Thyroid gland (tissue), 4 donors: ENCODE measurements around the gene DNAH1. TPM values are rescaled to one million over a fixed set of nuclear protein-coding genes. Genes with fewer than 3 reads are reported as not detected.

Experiments
- DNase-seq, 2 donors: peaks; one replicate each; pipeline ENCODE4 v3.0.0-alpha.2; 2019
- H3K27ac ChIP-seq, 3 donors: fragments of 200-600 bp; sonication (generic); 1 replicate in 2 of 3; 2 replicates in 1 of 3; pipeline ENCODE4 v1.5.1; 2016 to 2019; ENCODE audit warnings: mild to moderate bottlenecking in 1 of 3, moderate library complexity in 1 of 3
- H3K27me3 ChIP-seq: fragments of 200-600 bp; sonication (generic); one replicate; pipeline ENCODE4 v1.5.1; 2019
- H3K36me3 ChIP-seq, 2 donors: fragments of 200-600 bp; sonication (generic); one replicate each; pipeline ENCODE4 v1.5.1; 2016 to 2019
- H3K4me1 ChIP-seq, 2 donors: fragments of 200-600 bp; sonication (generic); one replicate each; pipeline ENCODE4 v1.5.1; 2017 to 2019
- H3K4me3 ChIP-seq, 3 donors: fragments of 200-600 bp; sonication (generic); replicated peaks in 1 of 3; 1 replicate in 2 of 3; 2 replicates in 1 of 3; pipeline ENCODE4 v1.5.1; 2016; ENCODE audit warnings: mild to moderate bottlenecking in 1 of 3
- H3K9me3 ChIP-seq: fragments of 200-600 bp; sonication (generic); one replicate; pipeline ENCODE4 v1.5.1; 2017
- CTCF ChIP-seq, 6 experiments: fragments of 200-600 bp in 3 of 6; fragments of 450-650 bp in 3 of 6; sonication (generic) in 3 of 6; IDR thresholded peaks; one replicate each; pipeline ENCODE4 v1.5.1; 2016 to 2019; ENCODE audit warnings: antibody characterized with exemption in 6 of 6, mild to moderate bottlenecking in 2 of 6, inconsistent platforms in 1 of 6, moderate library complexity in 1 of 6
- POLR2A ChIP-seq, 2 donors: fragments of 450-650 bp; IDR thresholded peaks; one replicate each; pipeline ENCODE4 v1.6.1; 2017; ENCODE audit warnings: antibody characterized with exemption in 2 of 2, mild to moderate bottlenecking in 2 of 2, moderate library complexity in 1 of 2
- WGBS, 2 donors: methylation state at CpG; one replicate each; pipeline ENCODE4 v1.1.5; 2017; 5-methylcytosine and 5-hydroxymethylcytosine counted together
- intact Hi-C: fragments of 100-400 bp; cut with DNase I; formaldehyde crosslinking; loops from one replicate; pipeline ENCODE4 v1.15.1; 2023
- total RNA-seq, 4 donors: library from RNA; depleted of rRNA; stranded (reverse); fragments of >200 nt; gene quantifications; one replicate each; pipeline ENCODE4 v1.2.3, GENCODE V29; 2016

Gene DNAH1
- total RNA-seq, 4 donors from 2014 or later, result 4.6 to 14.2 (median 7.5) TPM

DNA sequence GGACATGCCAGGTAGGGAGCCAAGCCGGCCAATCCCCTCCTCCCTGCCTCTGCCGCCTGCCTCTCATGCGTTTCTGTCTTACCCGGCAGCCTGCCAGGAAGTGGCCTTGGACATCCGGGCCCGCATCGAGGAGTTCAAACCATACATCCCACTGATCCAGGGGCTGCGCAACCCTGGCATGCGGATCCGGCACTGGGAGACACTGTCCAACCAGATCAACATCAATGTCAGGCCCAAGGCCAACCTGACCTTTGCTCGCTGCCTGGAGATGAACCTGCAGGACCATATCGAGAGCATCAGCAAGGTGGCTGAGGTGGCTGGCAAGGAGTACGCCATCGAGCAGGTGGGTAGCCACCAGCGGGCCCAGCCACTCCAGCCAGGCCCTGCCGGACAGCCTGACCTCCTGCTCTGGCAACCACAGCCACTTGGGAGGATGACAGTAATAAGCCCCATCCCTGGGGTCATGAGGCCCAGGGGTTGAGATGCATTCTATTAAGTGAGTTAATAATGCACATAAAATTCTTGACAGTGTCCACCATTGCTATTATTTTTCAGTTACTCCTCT, 37.3 kb downstream of the DNAH1 start:
- DNase-seq, result no peak
- Histone ChIP-seq H3K9me3 (no peaks in the 10 kb centered on the region), H3K4me1 (peaks cover 0 to 9% of the 10 kb centered on the region in 2 donors), H3K27ac (no peak overlapping the region), H3K36me3 (no peaks in the 10 kb centered on the region), H3K4me3 (no peak overlapping the region), H3K27me3 (no peaks in the 10 kb centered on the region)
- intact Hi-C loops, result no loop called here
- TF ChIP-seq CTCF (IDR thresholded peaks at IDR 0.05), result no peak
- TF ChIP-seq POLR2A (IDR thresholded peaks at IDR 0.05), result no peak
- WGBS, 2 donors, result 87 to 92% methylated on average over 11 to 16 of the region's 16 CpGs

DNA sequence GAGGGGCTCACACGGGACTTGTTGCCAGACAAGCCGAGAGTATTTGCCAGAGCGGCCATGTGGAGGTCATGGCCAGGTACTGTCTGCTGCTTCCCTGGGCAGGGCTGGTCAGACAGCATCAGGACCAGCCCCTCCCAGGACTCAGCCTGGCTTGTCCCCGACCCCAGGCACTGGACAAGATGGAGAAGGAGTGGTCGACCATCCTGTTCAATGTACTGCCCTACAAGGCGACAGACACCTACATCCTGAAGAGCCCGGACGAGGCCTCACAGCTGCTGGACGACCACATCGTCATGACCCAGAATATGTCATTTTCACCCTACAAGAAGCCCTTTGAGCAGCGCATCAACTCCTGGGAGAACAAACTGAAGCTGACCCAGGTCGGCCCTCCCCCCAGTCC, 38.6 kb downstream of the DNAH1 start:
- no peaks in the 10 kb centered on the region for H3K9me3 ChIP-seq
- intact Hi-C loops, result no loop called here
- H3K27me3 ChIP-seq, result no peaks in the 10 kb centered on the region
- peaks cover 0 to 9% of the 10 kb centered on the region in 2 donors for H3K4me1 ChIP-seq
- WGBS, 2 donors, result 91 to 95% methylated on average over 6 to 12 of the region's 12 CpGs
- no peak overlapping the region for H3K4me3 ChIP-seq
- DNase-seq, result no peak
- no peak for TF ChIP-seq CTCF (IDR thresholded peaks at IDR 0.05)
- no peak overlapping the region for H3K27ac ChIP-seq
- H3K36me3 ChIP-seq, result no peaks in the 10 kb centered on the region

DNA sequence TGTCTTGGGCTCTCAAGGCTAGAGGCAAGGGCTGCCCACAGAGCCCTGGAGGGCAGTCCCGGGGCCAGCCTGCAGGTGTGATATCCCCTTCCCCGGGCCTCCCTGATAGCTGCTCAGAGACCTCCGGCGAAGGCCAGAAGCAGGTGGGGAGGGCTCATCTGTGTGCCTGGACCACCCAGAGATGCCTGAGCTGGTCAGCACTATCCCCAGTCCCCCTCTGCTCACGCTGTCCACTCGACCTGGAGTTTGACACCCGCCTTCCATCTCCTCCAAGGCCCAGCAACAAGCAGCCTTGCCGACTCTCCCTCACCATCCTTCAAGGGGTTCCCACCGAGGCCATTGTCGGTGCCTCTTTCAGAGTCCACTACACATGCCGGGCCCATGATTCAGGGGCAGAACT, 39.4 kb downstream of the DNAH1 start:
- Histone ChIP-seq H3K36me3 (no peaks in the 10 kb centered on the region), H3K4me3 (no peak overlapping the region), H3K27ac (no peak overlapping the region), H3K27me3 (no peaks in the 10 kb centered on the region), H3K4me1 (peaks cover 0 to 2% of the 10 kb centered on the region in 2 donors), H3K9me3 (no peaks in the 10 kb centered on the region)
- no peak for TF ChIP-seq POLR2A (IDR thresholded peaks at IDR 0.05)
- no peak for TF ChIP-seq CTCF (IDR thresholded peaks at IDR 0.05)
- WGBS, 2 donors, result 91 to 92% methylated on average over 7 to 11 of the region's 11 CpGs
- no peak for DNase-seq
- intact Hi-C loops, result no loop called here

DNA sequence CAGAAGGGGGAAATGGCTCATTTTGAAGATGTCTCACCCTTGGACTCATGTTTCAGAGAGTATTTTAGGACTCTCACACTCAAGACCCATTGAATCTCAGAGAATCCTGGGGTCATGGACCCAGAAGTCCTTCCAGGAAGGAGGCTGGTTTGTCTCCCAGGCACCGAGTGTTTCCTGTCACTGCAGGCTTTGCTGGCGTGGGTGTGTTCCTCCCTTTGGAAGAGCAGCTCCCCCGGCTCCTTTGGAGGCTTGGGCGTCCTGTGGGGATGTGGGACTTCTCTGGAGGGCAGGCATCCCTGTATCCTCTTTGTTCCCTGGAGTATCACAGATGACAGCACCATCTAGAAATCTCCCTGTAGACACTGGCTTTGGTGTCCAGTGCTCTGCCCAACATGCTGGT, 40.0 kb downstream of the DNAH1 start:
- no peaks in the 10 kb centered on the region for H3K27me3 ChIP-seq
- H3K4me3 ChIP-seq, result no peak overlapping the region
- intact Hi-C loops, result no loop called here
- no peak for TF ChIP-seq POLR2A (IDR thresholded peaks at IDR 0.05)
- no peaks in the 10 kb centered on the region for H3K4me1 ChIP-seq
- H3K27ac ChIP-seq, result no peak overlapping the region
- H3K36me3 ChIP-seq, result no peaks in the 10 kb centered on the region
- H3K9me3 ChIP-seq, result no peaks in the 10 kb centered on the region
- WGBS, 2 donors, result 72 to 98% methylated on average over 3 to 4 of the region's 4 CpGs
- no peak for DNase-seq

GRCh38 chr3:52357151-52358080, 41.3 kb downstream of the DNAH1 start:
- intact Hi-C loops, result no loop called here
- H3K27ac ChIP-seq, result no peak overlapping the region
- 95 to 97% methylated on average over 20 to 23 of the region's 27 CpGs for WGBS, 2 donors
- no peak overlapping the region for H3K4me3 ChIP-seq
- H3K27me3 ChIP-seq, result no peaks in the 10 kb centered on the region
- no peaks in the 10 kb centered on the region for H3K9me3 ChIP-seq
- H3K4me1 ChIP-seq, result no peaks in the 10 kb centered on the region
- H3K36me3 ChIP-seq, result no peaks in the 10 kb centered on the region
- TF ChIP-seq POLR2A (IDR thresholded peaks at IDR 0.05) (no peak), CTCF (IDR thresholded peaks at IDR 0.05) (no peak)
- DNase-seq, result no peak
